Measurements from ENCODE around the gene CTRL.

CTRL gene

GRCh38 chr16:67883146-67883871 lies 48.4 kb downstream of the CTRL start:
- Mint-ChIP-seq H3K4me1 (peaks cover 16% of the 10 kb centered on the region), H3K27me3 (ENCODE audit: low read depth, poor library complexity) (no peaks in the 10 kb centered on the region), H3K4me3 (no peak overlapping the region), H3K27ac (no peak overlapping the region), H3K9me3 (no peaks in the 10 kb centered on the region), H3K36me3 (ENCODE audit: low read depth) (peaks cover 20% of the 10 kb centered on the region)
- no peak for TF ChIP-seq CTCF (IDR thresholded peaks at IDR 0.05)
- no peak for DNase-seq

GRCh38 chr16:67882374-67883145 lies 49.1 kb downstream of the CTRL start:
- Mint-ChIP-seq H3K9me3 (no peaks in the 10 kb centered on the region), H3K4me1 (peaks cover 16% of the 10 kb centered on the region), H3K4me3 (no peak overlapping the region), H3K27me3 (ENCODE audit: low read depth, poor library complexity) (no peaks in the 10 kb centered on the region), H3K36me3 (ENCODE audit: low read depth) (peaks cover 24% of the 10 kb centered on the region), H3K27ac (no peak overlapping the region)
- no peak for DNase-seq
- no peak for TF ChIP-seq CTCF (IDR thresholded peaks at IDR 0.05)

- no peak overlapping the region for H3K27ac Mint-ChIP-seq
Measured at GRCh38 chr16:67881621-67882161, 50.0 kb downstream of the CTRL start.

GRCh38 chr16:67880584-67880983 lies 51.1 kb downstream of the CTRL start:
- Mint-ChIP-seq H3K36me3 (ENCODE audit: low read depth) (peaks cover 28% of the 10 kb centered on the region), H3K27me3 (ENCODE audit: low read depth, poor library complexity) (no peaks in the 10 kb centered on the region), H3K4me3 (no peak overlapping the region), H3K4me1 (peaks cover 11% of the 10 kb centered on the region), H3K9me3 (no peaks in the 10 kb centered on the region), H3K27ac (no peak overlapping the region)
- no peak for DNase-seq
- no peak for TF ChIP-seq CTCF (IDR thresholded peaks at IDR 0.05)

More at GRCh38 chr16:67881621-67882161, 50.0 kb downstream of the CTRL start:
- H3K4me1 Mint-ChIP-seq = peaks cover 15% of the 10 kb centered on the region
- peaks cover 28% of the 10 kb centered on the region for H3K36me3 Mint-ChIP-seq (ENCODE audit: low read depth)
- no peak overlapping the region for H3K4me3 Mint-ChIP-seq
- no peak for TF ChIP-seq CTCF (IDR thresholded peaks at IDR 0.05)
- DNase-seq = no peak
- no peaks in the 10 kb centered on the region for H3K9me3 Mint-ChIP-seq
- no peaks in the 10 kb centered on the region for H3K27me3 Mint-ChIP-seq (ENCODE audit: low read depth, poor library complexity)

- peaks cover 15% of the 10 kb centered on the region for H3K4me1 Mint-ChIP-seq
- no peak for DNase-seq
- TF ChIP-seq CTCF (IDR thresholded peaks at IDR 0.05) = no peak
- H3K36me3 Mint-ChIP-seq (ENCODE audit: low read depth) = peaks cover 28% of the 10 kb centered on the region
- no peak overlapping the region for H3K4me3 Mint-ChIP-seq
- H3K27me3 Mint-ChIP-seq (ENCODE audit: low read depth, poor library complexity) = no peaks in the 10 kb centered on the region
- H3K9me3 Mint-ChIP-seq = no peaks in the 10 kb centered on the region
- H3K27ac Mint-ChIP-seq = no peak overlapping the region
Measured at GRCh38 chr16:67879936-67880335, 51.7 kb downstream of the CTRL start.
